HepG2 (cell line): ENCODE results near the gene STUM. TPM values are rescaled to one million over a fixed set of nuclear protein-coding genes. Genes with fewer than 3 reads are reported as not detected.

Experiments
- ATAC-seq: fragments of 200-7000 bp; cut with Tn5 transposase; 3 replicates; pipeline ENCODE4 v1.9.1; 2020; ENCODE audit warnings: mild to moderate bottlenecking, moderate library complexity
- BruUV-seq: library from RNA; stranded (reverse); fragments of 400-500 nt; replicated peaks from 2 replicates; lab custom pipeline; 2021; lab: Mats Ljungman, UMichigan
- CTCF ChIA-PET: fragments of 300-600 bp; formaldehyde crosslinking; extraction: SDS; loops from one replicate; lab custom pipeline; 2021; ENCODE audit warnings: low total read pairs, inconsistent platforms, low intra/inter-chr PET ratio; lab: Yijun Ruan, JAX
- POLR2A ChIA-PET: fragments of 350-600 bp; sonication (Branson Sonifier 250); formaldehyde crosslinking; loops from one replicate; lab custom pipeline; 2020; ENCODE audit warnings: antibody characterized with exemption, inconsistent platforms; lab: Yijun Ruan, JAX
- DNase-seq: peaks from one replicate; pipeline ENCODE4 v3.0.0-alpha.2; 2015; ENCODE audit warnings: low spot score
- FAIRE-seq: peaks from 3 replicates; lab custom pipeline; 2011; peaks lifted over from hg19 to GRCh38; lab: Jason Lieb, UNC
- H2AFZ ChIP-seq: one replicate; pipeline ENCODE4 v1.6.1; 2011; ENCODE audit warnings: low read length, inconsistent platforms
- H3K27ac ChIP-seq: fragments of 300-600 bp; 3 replicates; pipeline ENCODE4 v1.8.0; 2011; ENCODE audit warnings: mixed run types, mild to moderate bottlenecking, mixed read lengths, low read length, inconsistent platforms; ENCODE audit not compliant: insufficient read depth; ENCODE audit errors: extremely low read length
- H3K27me3 ChIP-seq, 2 experiments: fragments of 200-600 bp in 1 of 2; 2 replicates in 1 of 2; 3 replicates in 1 of 2; pipeline versions ENCODE4 v1.6.0 to v1.8.0; 2011; ENCODE audit warnings: low read length in 2 of 2, mild to moderate bottlenecking in 2 of 2, moderate library complexity in 2 of 2, inconsistent platforms in 1 of 2; ENCODE audit not compliant: insufficient read depth in 2 of 2, control insufficient read depth in 1 of 2
- H3K36me3 ChIP-seq, 2 experiments: fragments of 200-600 bp in 1 of 2; replicated peaks in 1 of 2; 2 replicates in 1 of 2; 3 replicates in 1 of 2; pipeline versions ENCODE4 v1.5.1 to v1.8.0; 2011; ENCODE audit warnings: low read length in 2 of 2, inconsistent platforms in 1 of 2; ENCODE audit not compliant: insufficient read depth in 2 of 2, control insufficient read depth in 1 of 2
- H3K4me1 ChIP-seq: 2 replicates; pipeline ENCODE4 v1.5.1; 2012; ENCODE audit warnings: low read length, inconsistent platforms; ENCODE audit not compliant: insufficient read depth
- H3K4me2 ChIP-seq: 2 replicates; pipeline ENCODE4 v1.6.0; 2011; ENCODE audit warnings: low read depth, low read length, inconsistent platforms
- H3K4me3 ChIP-seq, 3 experiments: fragments of 200-600 bp in 1 of 3; sonication (generic), shearing (Covaris generic) in 1 of 3; replicated peaks in 1 of 3; 2 replicates each; pipeline ENCODE4 v1.5.1; 2011 to 2016; ENCODE audit warnings: low read length in 3 of 3, inconsistent platforms in 2 of 3, low read depth in 2 of 3, mild to moderate bottlenecking in 2 of 3, control low read depth in 1 of 3, mixed read lengths in 1 of 3; ENCODE audit not compliant: insufficient read depth in 1 of 3
- H3K79me2 ChIP-seq: one replicate; pipeline ENCODE4 v1.6.1; 2011; ENCODE audit warnings: low read length, inconsistent platforms; ENCODE audit not compliant: insufficient read depth
- H3K9ac ChIP-seq: 2 replicates; pipeline ENCODE4 v1.6.0; 2011; ENCODE audit warnings: mild to moderate bottlenecking, low read depth, low read length, inconsistent platforms; ENCODE audit not compliant: insufficient read depth
- H3K9me3 ChIP-seq: 2 replicates; pipeline ENCODE4 v1.5.1; 2012; ENCODE audit warnings: mild to moderate bottlenecking, low read length
- H4K20me1 ChIP-seq: 2 replicates; pipeline ENCODE4 v1.6.0; 2011; ENCODE audit warnings: inconsistent platforms, mild to moderate bottlenecking, low read length, moderate library complexity; ENCODE audit not compliant: insufficient read depth
- BHLHE40 ChIP-seq: IDR thresholded peaks from 2 replicates; pipeline ENCODE4 v1.6.1; 2011; ENCODE audit warnings: low read length, improper control_type of control experiment
- ETV6 ChIP-seq: sonication (generic); formaldehyde crosslinking; conservative IDR thresholded peaks from 2 replicates; pipeline ENCODE4 v1.4.0; 2020; ENCODE audit warnings: missing genetic modification reagents
- GPN1 ChIP-seq: sonication (generic); formaldehyde crosslinking; IDR thresholded peaks from 2 replicates; pipeline ENCODE4 v1.5.1; 2020; ENCODE audit warnings: missing genetic modification reagents, borderline replicate concordance
- MAF1 ChIP-seq: sonication (generic); formaldehyde crosslinking; IDR thresholded peaks from 2 replicates; pipeline ENCODE4 v1.5.0; 2020; ENCODE audit warnings: missing genetic modification reagents, borderline replicate concordance
- MATR3 ChIP-seq: sonication (generic); formaldehyde crosslinking; IDR thresholded peaks from 2 replicates; pipeline ENCODE4 v1.4.0; 2020; ENCODE audit warnings: missing genetic modification reagents
- MBNL3 ChIP-seq: fragments of 250-450 bp; sonication (Bioruptor Pico); conservative IDR thresholded peaks from 2 replicates; pipeline ENCODE4 v1.8.0; 2022; ENCODE audit warnings: mild to moderate bottlenecking, inconsistent platforms
- NBN ChIP-seq: fragments of 450-650 bp; conservative IDR thresholded peaks from 2 replicates; pipeline ENCODE4 v1.6.1; 2017
- NONO ChIP-seq, 2 experiments: fragments of 450-650 bp in 1 of 2; sonication (generic) in 1 of 2; formaldehyde crosslinking in 1 of 2; IDR thresholded peaks in 1 of 2; conservative IDR thresholded peaks in 1 of 2; 2 replicates each; pipeline versions ENCODE4 v1.6.1 to v1.8.0; 2017 to 2022; ENCODE audit warnings: mild to moderate bottlenecking in 1 of 2, missing genetic modification reagents in 1 of 2, moderate library complexity in 1 of 2
- ZMYM4 ChIP-seq: sonication (generic); formaldehyde crosslinking; IDR thresholded peaks from 2 replicates; pipeline ENCODE4 v1.8.1; 2023; ENCODE audit warnings: mild to moderate bottlenecking, missing genetic modification reagents
- ZNF124 ChIP-seq: sonication (generic); formaldehyde crosslinking; IDR thresholded peaks from 2 replicates; pipeline ENCODE4 v1.4.0; 2020; ENCODE audit warnings: missing genetic modification reagents
- ZNF282 ChIP-seq: fragments of 450-650 bp; IDR thresholded peaks from 2 replicates; pipeline ENCODE4 v1.6.1; 2018; ENCODE audit not compliant: partially characterized antibody
- ZNF569 ChIP-seq: sonication (generic); formaldehyde crosslinking; IDR thresholded peaks from 2 replicates; pipeline ENCODE4 v1.5.0; 2020; ENCODE audit warnings: mild to moderate bottlenecking, missing genetic modification reagents, moderate library complexity, borderline replicate concordance
- ZNF615 ChIP-seq: sonication (generic); formaldehyde crosslinking; IDR thresholded peaks from 2 replicates; pipeline ENCODE4 v1.5.0; 2020; ENCODE audit warnings: mild to moderate bottlenecking, missing genetic modification reagents, borderline replicate concordance
- ZNF780A ChIP-seq: sonication (generic); formaldehyde crosslinking; IDR thresholded peaks from 2 replicates; pipeline ENCODE4 v1.8.0; 2022; ENCODE audit warnings: mild to moderate bottlenecking, missing genetic modification reagents, moderate library complexity
- ZZZ3 ChIP-seq: sonication (generic); formaldehyde crosslinking; IDR thresholded peaks from 2 replicates; pipeline ENCODE4 v1.4.0; 2020; ENCODE audit warnings: missing genetic modification reagents, mild to moderate bottlenecking, borderline replicate concordance
- WGBS: methylation state at CpG from one replicate; pipeline ENCODE4 v1.1.6; 2017; ENCODE audit warnings: low lambda C conversion rate; 5-methylcytosine and 5-hydroxymethylcytosine counted together
- in situ Hi-C: cut with HindIII; loops from 2 replicates; pipeline ENCODE4 v1.10.0; 2017; ENCODE audit warnings: low pct_unique_long_range_greater_than_20kb; ENCODE audit not compliant: extremely low pct_ligation_motif_present
- intact Hi-C: fragments of 100-400 bp; cut with micrococcal nuclease; formaldehyde crosslinking; loops from one replicate; pipeline ENCODE4 v1.10.0; 2022; ENCODE audit not compliant: unreplicated experiment
- polyA plus RNA-seq, 8 experiments: library from polyadenylated mRNA; depleted of rRNA in 3 of 8; stranded (reverse) in 7 of 8; unstranded in 1 of 8; fragments of >200 nt; fragmentation: Illumina TruSeq in 4 of 8; extraction: Trizol in 4 of 8; gene quantifications; 2 replicates each; pipeline versions ENCODE4 v1.2.1 to v1.2.3, GENCODE V29; 2011 to 2016; ENCODE audit warnings: low read depth in 4 of 8, missing spikeins in 1 of 8, mixed read lengths in 1 of 8; ENCODE audit not compliant: insufficient read depth in 1 of 8
- total RNA-seq, 5 experiments: library from RNA; depleted of rRNA; stranded (reverse); fragments of >200 nt; fragmentation: Illumina TruSeq; extraction: Trizol; gene quantifications; 2 replicates each; pipeline ENCODE4 v1.2.3, GENCODE V29; 2016; ENCODE audit warnings: low read depth in 1 of 5
- TF ChIP-seq, protein P1 (sequence below), 2 experiments: IDR thresholded peaks; 2 replicates each; pipeline ENCODE4 v1.6.1; 2011 to 2012; ENCODE audit warnings: low read length in 2 of 2, borderline replicate concordance in 1 of 2, low read depth in 1 of 2, mild to moderate bottlenecking in 1 of 2, moderate library complexity in 1 of 2
- TF ChIP-seq, protein P2 (sequence below): sonication (generic); formaldehyde crosslinking; IDR thresholded peaks from 2 replicates; pipeline ENCODE4 v1.8.1; 2023; ENCODE audit warnings: mild to moderate bottlenecking, moderate library complexity, missing genetic modification reagents

STUM gene
- total and polyA plus RNA-seq, 2 of the 13 experiments (the other 11 are each of a cell fraction or from before 2014, with no cell fraction given), result not detected

DNA sequence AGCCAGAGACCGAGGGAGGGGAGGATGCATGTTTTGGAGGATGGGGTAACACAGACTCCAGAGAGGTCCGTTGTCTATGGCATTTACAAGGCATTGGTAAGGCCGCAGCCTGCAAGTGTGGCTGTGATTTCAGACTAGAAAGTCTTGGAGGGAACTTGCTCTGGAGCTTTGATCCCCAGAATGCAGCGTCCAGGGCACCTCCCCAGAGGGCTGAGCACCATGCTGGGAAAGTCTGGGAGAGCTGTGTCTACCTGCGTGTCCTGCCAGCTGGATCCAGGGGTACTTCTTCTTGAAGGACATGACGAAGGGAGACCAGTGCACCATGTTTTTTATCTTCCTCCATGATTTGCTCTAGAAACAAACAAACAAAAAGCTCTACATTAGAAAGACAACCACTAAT is 99.9 kb downstream of the STUM start:
- no peak overlapping the region for H3K9ac ChIP-seq
- no peak overlapping the region for H3K4me3 ChIP-seq
- no peaks in the 10 kb centered on the region for H3K9me3 ChIP-seq
- WGBS, result 32% methylated on average over 5 of the region's 6 CpGs
- no TSS peak for BruUV-seq
- in situ Hi-C loops (no loop called here), intact Hi-C loops (no loop called here)
- TF ChIP-seq ZNF615 (CRISPR knock-in tag) (no peak), MBNL3 (CRISPR knock-in tag) (no peak), ZZZ3 (CRISPR knock-in tag) (no peak), ETV6 (CRISPR knock-in tag) (no peak), ZMYM4 (CRISPR knock-in tag) (no peak), ZNF780A (CRISPR knock-in tag) (no peak), MATR3 (no peak), BHLHE40 (no peak), NBN (no peak), GPN1 (CRISPR knock-in tag) (no peak), NONO (IDR thresholded peaks at IDR 0.05) (no peak), NONO (CRISPR knock-in tag; conservative IDR thresholded peaks at IDR 0.05) (no peak), ZNF282 (no peak), ZNF569 (CRISPR knock-in tag) (no peak), MAF1 (no peak), ZNF124 (CRISPR knock-in tag) (no peak)
- TF ChIP-seq, protein P1, sequence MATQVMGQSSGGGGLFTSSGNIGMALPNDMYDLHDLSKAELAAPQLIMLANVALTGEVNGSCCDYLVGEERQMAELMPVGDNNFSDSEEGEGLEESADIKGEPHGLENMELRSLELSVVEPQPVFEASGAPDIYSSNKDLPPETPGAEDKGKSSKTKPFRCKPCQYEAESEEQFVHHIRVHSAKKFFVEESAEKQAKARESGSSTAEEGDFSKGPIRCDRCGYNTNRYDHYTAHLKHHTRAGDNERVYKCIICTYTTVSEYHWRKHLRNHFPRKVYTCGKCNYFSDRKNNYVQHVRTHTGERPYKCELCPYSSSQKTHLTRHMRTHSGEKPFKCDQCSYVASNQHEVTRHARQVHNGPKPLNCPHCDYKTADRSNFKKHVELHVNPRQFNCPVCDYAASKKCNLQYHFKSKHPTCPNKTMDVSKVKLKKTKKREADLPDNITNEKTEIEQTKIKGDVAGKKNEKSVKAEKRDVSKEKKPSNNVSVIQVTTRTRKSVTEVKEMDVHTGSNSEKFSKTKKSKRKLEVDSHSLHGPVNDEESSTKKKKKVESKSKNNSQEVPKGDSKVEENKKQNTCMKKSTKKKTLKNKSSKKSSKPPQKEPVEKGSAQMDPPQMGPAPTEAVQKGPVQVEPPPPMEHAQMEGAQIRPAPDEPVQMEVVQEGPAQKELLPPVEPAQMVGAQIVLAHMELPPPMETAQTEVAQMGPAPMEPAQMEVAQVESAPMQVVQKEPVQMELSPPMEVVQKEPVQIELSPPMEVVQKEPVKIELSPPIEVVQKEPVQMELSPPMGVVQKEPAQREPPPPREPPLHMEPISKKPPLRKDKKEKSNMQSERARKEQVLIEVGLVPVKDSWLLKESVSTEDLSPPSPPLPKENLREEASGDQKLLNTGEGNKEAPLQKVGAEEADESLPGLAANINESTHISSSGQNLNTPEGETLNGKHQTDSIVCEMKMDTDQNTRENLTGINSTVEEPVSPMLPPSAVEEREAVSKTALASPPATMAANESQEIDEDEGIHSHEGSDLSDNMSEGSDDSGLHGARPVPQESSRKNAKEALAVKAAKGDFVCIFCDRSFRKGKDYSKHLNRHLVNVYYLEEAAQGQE (IDR thresholded peaks at IDR 0.05; ENCODE audit: borderline replicate concordance in 1 of 2, low read depth in 1 of 2, low read length in 2 of 2), result no peak
- TF ChIP-seq, protein P2, sequence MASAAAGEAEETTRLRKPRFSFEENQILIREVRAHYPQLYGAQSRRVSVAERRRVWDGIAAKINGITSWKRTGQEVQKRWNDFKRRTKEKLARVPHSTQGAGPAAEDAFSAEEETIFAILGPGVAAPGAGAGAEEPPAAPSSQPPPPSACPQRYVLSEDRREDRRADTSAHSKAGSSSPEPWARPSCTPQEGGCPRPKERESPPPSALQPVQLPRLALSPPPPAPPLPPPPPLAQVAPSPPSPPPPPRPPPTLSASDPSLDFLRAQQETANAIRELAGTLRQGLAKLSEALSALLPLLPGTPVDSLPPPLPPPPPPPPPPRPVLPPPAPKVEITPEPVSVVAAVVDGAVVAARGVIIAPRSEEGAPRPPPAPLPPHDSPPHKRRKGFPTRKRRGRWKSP (CRISPR knock-in tag), result no peak
- FAIRE-seq (no peak), DNase-seq (no peak), ATAC-seq (no peak)
- CTCF ChIA-PET, result no interaction called here
- no peaks in the 10 kb centered on the region for H3K4me1 ChIP-seq
- peaks cover 11 to 68% of the 10 kb centered on the region in 2 experiments; a peak in 4 of 5 replicates for H3K27me3 ChIP-seq
- no peak overlapping the region for H3K4me2 ChIP-seq
- H3K79me2 ChIP-seq, result no peaks in the 10 kb centered on the region
- H3K27ac ChIP-seq, result no peak overlapping the region
- H4K20me1 ChIP-seq, result no peaks in the 10 kb centered on the region
- POLR2A ChIA-PET, result no interaction called here
- no peaks in the 10 kb centered on the region for H3K36me3 ChIP-seq
- no peak overlapping the region for H2AFZ ChIP-seq
